Esophagus muscularis mucosa (tissue), 4 donors: ENCODE measurements around the gene PRKAR2A.

ENCODE experiments used
- EP300 ChIP-seq: sonication (generic); formaldehyde crosslinking; IDR thresholded peaks from one replicate; pipeline ENCODE4 v1.6.1; 2017; ENCODE audit warnings: antibody characterized with exemption
- POLR2A ChIP-seq: fragments of 450-650 bp; IDR thresholded peaks from one replicate; pipeline ENCODE4 v1.6.1; 2017; ENCODE audit warnings: antibody characterized with exemption, moderate library complexity, mild to moderate bottlenecking, low read depth
- TF ChIP-seq, protein P1 (sequence below), 3 experiments: fragments of 200-600 bp in 2 of 3; fragments of 450-650 bp in 1 of 3; sonication (generic) in 2 of 3; IDR thresholded peaks; one replicate each; pipeline ENCODE4 v1.5.1; 2017 to 2019; ENCODE audit warnings: antibody characterized with exemption in 3 of 3, mild to moderate bottlenecking in 2 of 3, moderate library complexity in 1 of 3

DNA sequence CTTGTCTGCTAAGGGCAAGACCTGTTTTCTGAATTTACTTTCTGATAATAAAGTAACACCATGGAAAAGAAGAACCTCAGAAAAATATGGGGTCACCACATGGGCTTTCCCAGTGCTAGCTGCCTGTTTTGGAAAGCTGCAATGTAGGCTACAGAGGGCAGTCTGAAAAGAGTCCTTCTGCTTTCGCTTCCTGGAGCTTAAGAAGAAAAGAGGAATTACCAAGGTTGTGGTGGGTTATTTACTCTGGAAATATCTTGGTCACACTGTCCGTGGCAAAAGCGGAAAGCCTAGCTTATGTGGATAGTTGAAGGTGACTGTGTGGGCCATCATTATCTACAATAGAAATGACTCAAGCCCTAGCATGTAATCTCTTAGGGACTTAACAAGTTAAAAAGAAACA, 98.9 kb downstream of the PRKAR2A start:
- TF ChIP-seq, protein P1, sequence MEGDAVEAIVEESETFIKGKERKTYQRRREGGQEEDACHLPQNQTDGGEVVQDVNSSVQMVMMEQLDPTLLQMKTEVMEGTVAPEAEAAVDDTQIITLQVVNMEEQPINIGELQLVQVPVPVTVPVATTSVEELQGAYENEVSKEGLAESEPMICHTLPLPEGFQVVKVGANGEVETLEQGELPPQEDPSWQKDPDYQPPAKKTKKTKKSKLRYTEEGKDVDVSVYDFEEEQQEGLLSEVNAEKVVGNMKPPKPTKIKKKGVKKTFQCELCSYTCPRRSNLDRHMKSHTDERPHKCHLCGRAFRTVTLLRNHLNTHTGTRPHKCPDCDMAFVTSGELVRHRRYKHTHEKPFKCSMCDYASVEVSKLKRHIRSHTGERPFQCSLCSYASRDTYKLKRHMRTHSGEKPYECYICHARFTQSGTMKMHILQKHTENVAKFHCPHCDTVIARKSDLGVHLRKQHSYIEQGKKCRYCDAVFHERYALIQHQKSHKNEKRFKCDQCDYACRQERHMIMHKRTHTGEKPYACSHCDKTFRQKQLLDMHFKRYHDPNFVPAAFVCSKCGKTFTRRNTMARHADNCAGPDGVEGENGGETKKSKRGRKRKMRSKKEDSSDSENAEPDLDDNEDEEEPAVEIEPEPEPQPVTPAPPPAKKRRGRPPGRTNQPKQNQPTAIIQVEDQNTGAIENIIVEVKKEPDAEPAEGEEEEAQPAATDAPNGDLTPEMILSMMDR (IDR thresholded peaks at IDR 0.05) = no peak
- TF ChIP-seq POLR2A = no peak
- no peak for TF ChIP-seq EP300
